Right atrium auricular region (tissue), 2 donors: Measurements from ENCODE around the gene EPPIN. TPM values are rescaled to one million over a fixed set of nuclear protein-coding genes. Genes with fewer than 3 reads are reported as not detected.

Experiments
- DNase-seq: peaks from one replicate; pipeline ENCODE4 v3.0.0-alpha.2; 2019; ENCODE audit warnings: low spot score
- H3K27ac ChIP-seq, 2 donors: fragments of 200-600 bp; sonication (generic); 1 replicate in 1 of 2; 2 replicates in 1 of 2; pipeline ENCODE4 v1.5.1; 2016 to 2019
- H3K27me3 ChIP-seq, 2 donors: fragments of 200-600 bp; sonication (generic); one replicate each; pipeline versions ENCODE4 v1.5.1 to v1.6.0; 2017 to 2019
- H3K36me3 ChIP-seq: fragments of 200-600 bp; sonication (generic); one replicate; pipeline ENCODE4 v1.5.1; 2016
- H3K4me1 ChIP-seq, 2 donors: fragments of 200-600 bp; sonication (generic); one replicate each; pipeline versions ENCODE4 v1.5.1 to v1.6.0; 2017 to 2019
- H3K4me3 ChIP-seq, 2 donors: fragments of 200-600 bp; sonication (generic); 1 replicate in 1 of 2; 2 replicates in 1 of 2; pipeline ENCODE4 v1.5.1; 2017 to 2019; ENCODE audit warnings: mild to moderate bottlenecking in 1 of 2, moderate library complexity in 1 of 2
- H3K9me3 ChIP-seq, 2 donors: fragments of 200-600 bp; sonication (generic); one replicate each; pipeline ENCODE4 v1.5.1; 2019
- CTCF ChIP-seq, 2 donors: fragments of 200-600 bp; sonication (generic); IDR thresholded peaks; one replicate each; pipeline ENCODE4 v1.5.1; 2019; ENCODE audit warnings: antibody characterized with exemption in 2 of 2
- total RNA-seq, 2 donors: library from RNA; depleted of rRNA; stranded (reverse); fragments of >200 nt; gene quantifications; one replicate each; pipeline ENCODE4 v1.1.0, GENCODE V29; 2016

The EPPIN gene
- total RNA-seq, 2 donors from 2014 or later, result not detected

DNA sequence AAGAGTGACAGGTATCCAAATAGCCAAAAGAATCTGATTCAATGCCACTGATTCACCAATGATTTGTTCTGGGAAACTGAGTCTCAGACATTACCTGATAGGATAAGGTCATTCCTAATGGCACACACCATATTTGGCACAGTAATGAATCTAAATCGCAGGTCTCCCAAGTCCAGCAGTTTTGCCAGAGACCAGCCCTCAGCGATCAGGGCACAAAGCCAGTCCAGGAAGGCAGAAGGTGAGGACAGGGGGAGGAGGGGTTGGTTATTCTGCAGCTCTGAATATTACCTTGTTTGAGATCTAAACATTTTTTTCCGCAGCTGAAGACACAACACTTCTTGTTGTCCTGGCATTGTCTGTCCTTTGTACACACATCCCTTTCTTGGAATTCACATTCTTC lies 1.9 kb downstream of the EPPIN start:
- H3K36me3 ChIP-seq, result no peaks in the 10 kb centered on the region
- no peaks in the 10 kb centered on the region for H3K27me3 ChIP-seq
- no peak overlapping the region for H3K27ac ChIP-seq
- no peaks in the 10 kb centered on the region for H3K9me3 ChIP-seq
- TF ChIP-seq CTCF (IDR thresholded peaks at IDR 0.05), result no peak
- H3K4me1 ChIP-seq, result no peaks in the 10 kb centered on the region
- DNase-seq, result no peak
- no peak overlapping the region for H3K4me3 ChIP-seq

DNA sequence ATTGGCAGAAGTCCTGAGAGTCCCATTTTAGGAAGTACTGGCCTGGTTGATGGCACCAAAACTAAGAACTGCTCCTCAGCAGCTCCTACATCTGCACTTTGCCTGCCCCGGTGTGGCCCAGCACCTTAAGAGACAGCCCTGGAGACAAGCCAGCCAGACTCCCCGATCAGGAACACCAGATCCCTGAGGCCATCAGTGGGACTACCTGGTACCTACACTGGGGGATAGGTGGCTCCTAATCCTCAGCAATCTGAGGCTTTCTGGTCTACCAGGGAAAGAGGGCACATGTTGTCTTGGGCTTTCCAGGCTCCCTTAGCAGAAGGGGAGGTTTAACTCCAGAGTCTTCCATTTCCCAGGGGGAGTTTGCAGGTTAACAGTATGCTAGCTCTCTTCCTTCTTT lies 7.8 kb downstream of the EPPIN start, which contains the start of gene WFDC6:
Gene WFDC6 (minus strand): TSS at position 101 of the 400 bp plus-strand sequence. CDS start 75 bp downstream, at position 26.
- no peak within 1 kb of the TSS for H3K4me3 ChIP-seq

GRCh38 chr20:45538209-45538799 lies 8.9 kb downstream of the EPPIN start:
- Histone ChIP-seq H3K27ac (no peak overlapping the region), H3K36me3 (no peaks in the 10 kb centered on the region), H3K27me3 (no peaks in the 10 kb centered on the region), H3K4me1 (no peaks in the 10 kb centered on the region), H3K4me3 (no peak overlapping the region), H3K9me3 (no peaks in the 10 kb centered on the region)
- DNase-seq, result no peak
- no peak for TF ChIP-seq CTCF (IDR thresholded peaks at IDR 0.05)

More for the DNA sequence above, 7.8 kb downstream of the EPPIN start, which contains the start of gene WFDC6:
- Histone ChIP-seq H3K9me3 (no peaks in the 10 kb centered on the region), H3K27me3 (no peaks in the 10 kb centered on the region), H3K36me3 (no peaks in the 10 kb centered on the region), H3K4me1 (no peaks in the 10 kb centered on the region), H3K27ac (no peak within 1 kb of the TSS)
- no peak for TF ChIP-seq CTCF (IDR thresholded peaks at IDR 0.05)
- no peak for DNase-seq

- no peak overlapping the region for H3K4me3 ChIP-seq
Observed at GRCh38 chr20:45527294-45527693, 19.9 kb downstream of the EPPIN start.

GRCh38 chr20:45523821-45524220 lies 23.4 kb downstream of the EPPIN start:
- no peaks in the 10 kb centered on the region for H3K27me3 ChIP-seq

More at GRCh38 chr20:45527294-45527693, 19.9 kb downstream of the EPPIN start:
- Histone ChIP-seq H3K27me3 (no peaks in the 10 kb centered on the region), H3K4me1 (no peaks in the 10 kb centered on the region), H3K36me3 (no peaks in the 10 kb centered on the region), H3K27ac (no peak overlapping the region), H3K9me3 (no peaks in the 10 kb centered on the region)
- no peak for DNase-seq
- no peak for TF ChIP-seq CTCF (IDR thresholded peaks at IDR 0.05)

More at GRCh38 chr20:45523821-45524220, 23.4 kb downstream of the EPPIN start:
- no peak for TF ChIP-seq CTCF (IDR thresholded peaks at IDR 0.05)
- no peak overlapping the region for H3K27ac ChIP-seq
- no peak overlapping the region for H3K4me3 ChIP-seq
- no peaks in the 10 kb centered on the region for H3K36me3 ChIP-seq
- no peak for DNase-seq
- no peaks in the 10 kb centered on the region for H3K4me1 ChIP-seq
- no peaks in the 10 kb centered on the region for H3K9me3 ChIP-seq
